HG03108 (cell line): Measurements from ENCODE around the gene SRGAP3.
"Not testable (repeated sequence)": the region's sequence is repeated elsewhere in the genome, so short reads cannot be mapped to it uniquely, and the experiment has no call there.

ENCODE experiments used
- ATAC-seq: cut with Tn5 transposase; IDR thresholded peaks from one replicate; pipeline ENCODE4 v1.9.1; 2021; ENCODE audit warnings: moderate library complexity; ENCODE audit not compliant: unreplicated experiment

SRGAP3 gene

GRCh38 chr3:9098716-9099675 lies 150.4 kb downstream of the SRGAP3 start:
- ATAC-seq, result no peak

- no peak for ATAC-seq
Observed at GRCh38 chr3:9097495-9097894, 152.0 kb downstream of the SRGAP3 start.

DNA sequence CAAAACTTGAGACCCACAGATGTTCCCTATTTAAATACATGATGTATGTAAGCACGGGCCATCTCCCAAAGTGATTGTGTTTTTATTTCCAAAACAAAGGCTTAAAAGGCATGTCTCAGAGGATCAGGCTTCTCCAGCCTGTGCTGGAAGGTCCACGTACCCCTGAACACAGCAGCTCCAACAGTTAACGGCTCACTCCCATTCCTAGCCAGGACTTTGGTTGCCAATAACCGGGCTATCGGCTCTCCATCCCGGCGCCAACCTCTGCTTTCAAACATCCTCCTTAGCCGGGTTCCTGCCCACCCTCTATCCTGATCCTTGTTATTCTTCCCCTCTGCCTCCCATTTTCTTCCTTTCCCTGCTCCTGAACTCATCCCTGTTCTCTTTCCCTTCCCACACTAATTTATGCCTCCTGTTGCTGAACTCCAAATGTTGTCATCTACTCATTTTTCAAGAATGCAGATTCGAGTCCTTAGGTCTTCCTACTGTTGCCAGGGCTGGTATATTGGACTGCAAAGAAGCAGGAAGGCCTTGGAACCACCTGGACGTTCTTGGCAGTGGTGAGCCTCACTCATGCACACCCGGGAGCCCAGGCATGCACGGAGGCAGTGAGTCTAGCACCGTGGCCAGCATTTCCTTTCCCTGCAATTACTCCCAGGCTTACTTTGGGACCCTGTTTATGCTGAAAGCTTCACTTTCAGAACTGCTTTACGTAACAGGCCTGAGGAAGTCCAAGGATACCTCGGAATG lies 157.8 kb downstream of the SRGAP3 start:
- no peak for ATAC-seq

GRCh38 chr3:9088441-9089353 lies 160.7 kb downstream of the SRGAP3 start:
- no peak for ATAC-seq

- ATAC-seq, result no peak
Observed at GRCh38 chr3:9087831-9088413, 161.5 kb downstream of the SRGAP3 start.

DNA sequence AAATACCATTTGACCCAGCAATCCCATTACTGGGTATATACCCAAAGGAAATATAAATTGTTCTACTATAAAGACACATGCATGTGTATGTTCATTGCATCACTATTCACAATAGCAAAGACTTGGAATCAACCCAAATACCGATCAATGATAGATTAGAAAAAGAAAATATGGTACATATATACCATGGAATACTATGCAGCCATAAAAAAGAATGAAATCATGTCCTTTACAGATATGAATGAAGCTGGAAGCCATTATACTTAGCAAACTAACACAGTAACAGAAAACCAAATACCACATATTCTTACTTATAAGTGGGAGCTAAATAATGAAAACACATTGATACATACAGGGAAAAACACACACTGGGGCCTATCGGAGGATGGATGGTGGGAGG lies 164.0 kb downstream of the SRGAP3 start:
- ATAC-seq, result not testable (repeated sequence)

DNA sequence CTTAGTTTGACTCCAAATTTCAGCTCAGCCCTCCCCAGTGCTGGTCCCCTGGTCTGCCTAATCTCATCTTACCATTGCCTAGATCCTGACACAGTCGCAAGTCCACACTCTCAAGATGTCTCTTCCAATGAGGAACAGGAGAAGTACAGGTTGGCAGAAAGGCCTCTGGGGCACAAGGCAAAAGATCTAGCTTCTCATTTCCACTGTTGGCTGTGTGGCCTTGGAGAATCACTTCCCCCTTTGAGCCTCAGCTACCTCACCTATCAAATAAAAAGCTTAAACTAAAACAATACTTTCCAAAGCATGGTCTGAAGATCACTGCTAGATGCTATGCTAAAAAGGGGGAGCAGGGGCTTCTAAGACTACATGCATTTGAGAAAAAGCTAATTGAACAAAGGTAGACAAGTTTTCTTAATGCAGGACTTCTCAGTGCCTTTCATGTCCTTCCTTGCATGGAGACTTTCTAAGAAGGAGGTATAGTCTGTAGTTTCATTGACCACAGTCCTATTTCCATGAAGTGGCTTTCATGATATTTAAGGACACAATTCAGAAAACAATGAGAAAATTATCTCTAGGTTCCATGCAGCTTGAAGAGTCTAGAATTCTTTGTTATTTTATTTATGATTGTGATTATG lies 168.1 kb downstream of the SRGAP3 start:
- no peak for ATAC-seq

DNA sequence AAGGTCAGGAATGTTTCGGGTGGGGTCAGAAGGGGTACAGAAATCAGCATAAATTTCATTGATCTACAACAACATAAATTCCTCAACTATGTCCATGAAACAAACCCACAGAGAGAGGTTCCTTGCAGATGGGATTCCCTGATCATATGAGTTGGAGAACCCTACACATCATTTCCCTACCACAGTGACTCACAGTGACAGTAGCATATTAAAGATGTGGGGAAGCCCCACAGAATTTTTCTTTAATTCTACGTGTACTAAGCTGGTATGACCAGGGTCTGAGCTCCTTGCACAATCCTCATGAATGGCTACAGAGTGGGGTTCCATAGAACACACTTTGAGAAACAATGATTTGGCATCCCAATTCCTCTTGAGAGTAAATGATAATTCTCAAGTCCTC lies 169.3 kb downstream of the SRGAP3 start:
- no peak for ATAC-seq

DNA sequence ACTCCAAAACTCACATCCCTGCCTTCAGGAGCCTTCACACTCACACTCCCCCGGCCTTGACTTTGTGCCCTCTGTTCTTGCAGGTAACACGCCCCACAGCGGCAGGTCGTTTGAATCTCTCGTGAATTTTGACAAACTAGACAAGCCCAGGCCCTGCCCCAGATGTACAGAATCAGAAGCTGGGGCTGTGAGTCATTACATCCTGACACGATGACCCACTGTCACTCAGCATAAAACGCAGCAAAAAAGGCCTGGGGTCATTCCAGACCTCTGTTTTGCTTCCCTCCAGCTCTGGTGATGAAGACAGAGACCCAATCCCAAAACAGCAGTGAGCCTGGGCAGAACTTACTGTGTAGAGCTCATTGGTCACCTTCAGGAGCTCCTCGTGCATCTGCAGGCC lies 169.8 kb downstream of the SRGAP3 start:
- no peak for ATAC-seq

GRCh38 chr3:9078561-9079240 lies 170.7 kb downstream of the SRGAP3 start:
- no peak for ATAC-seq

- ATAC-seq, result no peak
Observed at GRCh38 chr3:9077029-9077428, 172.4 kb downstream of the SRGAP3 start.

DNA sequence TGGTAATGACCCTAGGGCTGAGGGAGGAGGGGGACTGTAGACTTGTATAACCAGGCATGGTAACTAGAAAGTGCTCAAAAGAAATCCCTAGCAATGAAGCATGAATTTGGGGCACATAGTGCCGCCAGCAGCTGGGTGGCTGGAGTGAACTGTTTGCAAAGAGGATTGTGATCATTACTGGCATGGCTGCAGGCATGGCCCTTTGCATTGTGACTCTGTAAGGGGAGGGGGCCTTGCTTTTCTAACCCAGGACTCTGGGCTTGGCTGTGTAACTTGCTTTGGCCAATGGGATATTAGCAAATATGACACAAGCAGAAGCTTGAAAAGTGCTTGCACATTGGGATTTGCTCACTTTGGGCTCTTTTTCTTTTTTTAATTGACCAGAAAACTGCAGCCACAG lies 173.7 kb downstream of the SRGAP3 start:
- no peak for ATAC-seq

GRCh38 chr3:9074079-9074478 lies 175.4 kb downstream of the SRGAP3 start:
- ATAC-seq, result no peak

DNA sequence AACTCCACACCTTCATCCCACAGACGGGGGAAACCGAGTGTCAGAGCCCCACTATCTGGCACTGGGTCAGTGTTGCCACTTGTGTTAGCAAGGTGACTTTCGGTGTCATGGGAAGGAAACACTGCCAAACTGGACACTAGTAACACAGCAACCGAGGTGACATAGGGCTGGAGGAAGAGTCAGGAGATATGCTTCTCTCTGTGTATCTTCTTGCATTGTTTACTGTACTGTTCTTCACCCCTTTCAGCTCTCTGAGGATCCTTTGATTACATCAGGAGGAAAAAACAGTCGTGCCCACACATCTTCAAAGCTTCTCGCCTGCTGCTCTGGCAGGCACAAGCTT lies 176.8 kb downstream of the SRGAP3 start:
- ATAC-seq, result no peak

DNA sequence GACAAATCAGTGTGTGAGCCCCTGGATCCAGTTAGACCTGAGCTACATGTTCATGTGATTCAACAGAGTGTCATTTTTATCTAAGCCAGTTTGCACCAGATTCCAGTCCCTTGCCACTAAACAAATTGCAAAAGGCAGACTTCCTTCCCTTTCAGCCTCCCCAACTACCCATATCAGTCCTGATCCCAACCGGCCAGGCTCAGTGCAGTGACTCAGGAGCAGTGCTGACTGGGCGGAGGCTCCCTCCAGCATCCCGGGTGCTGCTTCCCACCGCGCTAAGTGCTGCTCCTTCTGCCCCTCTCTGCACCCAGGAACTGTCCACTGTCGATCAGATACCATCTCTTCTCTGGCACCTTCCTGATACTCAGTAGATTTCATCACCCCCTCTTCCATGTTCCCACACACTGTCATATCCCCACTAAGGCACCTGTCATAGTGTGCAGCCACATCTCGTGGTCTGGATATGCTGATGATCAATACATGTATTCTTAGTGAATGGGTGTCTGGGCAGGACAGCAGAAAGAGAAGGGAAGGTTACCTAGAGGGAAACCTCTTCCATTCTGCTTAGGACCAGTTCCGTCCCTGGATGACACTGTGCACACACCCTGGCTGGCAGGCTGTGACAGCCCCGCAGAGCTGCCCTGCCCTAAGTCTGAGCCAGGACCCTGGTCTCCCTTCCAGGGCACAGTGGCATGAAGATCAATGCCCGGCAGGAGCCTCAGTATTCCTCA lies 177.3 kb downstream of the SRGAP3 start:
- ATAC-seq, result no peak

- ATAC-seq, result no peak
Observed at GRCh38 chr3:9070961-9071360, 178.5 kb downstream of the SRGAP3 start.

- no peak for ATAC-seq
Observed at GRCh38 chr3:9069971-9070370, 179.5 kb downstream of the SRGAP3 start.

GRCh38 chr3:9068051-9068450 lies 181.4 kb downstream of the SRGAP3 start:
- ATAC-seq, result no peak

DNA sequence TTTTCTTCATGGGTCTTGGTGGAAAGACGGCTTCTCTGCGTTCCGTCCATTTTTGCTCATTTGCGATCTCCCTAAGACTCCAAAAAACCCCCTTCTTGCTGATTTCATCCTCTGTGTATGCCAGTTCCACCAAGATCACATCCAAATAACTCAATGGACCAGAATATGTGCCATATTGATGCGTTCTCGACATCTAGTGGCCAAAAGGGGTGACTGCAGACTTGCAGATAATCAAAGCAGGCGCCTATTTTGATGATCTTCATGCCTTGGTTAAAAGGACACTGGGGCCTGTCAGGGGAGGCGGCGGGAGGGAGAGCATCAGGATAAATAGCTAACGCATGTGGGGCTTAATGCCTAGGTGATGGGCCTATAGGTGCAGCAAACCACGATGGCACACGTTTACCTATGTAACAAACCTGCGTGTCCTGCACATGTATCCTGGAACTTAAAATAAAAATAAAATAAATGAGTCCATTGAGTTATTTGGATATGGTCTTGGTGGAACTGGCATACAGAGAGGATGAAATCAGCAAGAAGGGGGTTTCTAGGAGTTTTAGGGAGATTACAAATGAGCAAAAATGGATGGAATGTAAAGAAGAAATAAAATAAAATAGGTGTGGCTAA lies 182.0 kb downstream of the SRGAP3 start:
- no peak for ATAC-seq
